Fibroblast of villous mesenchyme (primary cell): Measurements from ENCODE around the gene CYLD. TPM values are rescaled to one million over a fixed set of nuclear protein-coding genes. Genes with fewer than 3 reads are reported as not detected.
A peak's percentile ranks its signal among the peaks of the same experiment; 100 is the strongest.

Source experiments
- DNase-seq: peaks from one replicate; pipeline ENCODE4 v3.0.0-alpha.2; 2010; ENCODE audit warnings: low read depth
- H3K4me3 ChIP-seq: 2 replicates; pipeline ENCODE4 v1.5.1; 2011; ENCODE audit warnings: low read depth, mild to moderate bottlenecking, low read length
- CTCF ChIP-seq: IDR thresholded peaks from 2 replicates; pipeline ENCODE4 v1.5.1; 2012; ENCODE audit warnings: low read depth, mild to moderate bottlenecking, low read length; ENCODE audit not compliant: insufficient read depth
- total RNA-seq: library from RNA; depleted of rRNA; stranded (reverse); fragments of >200 nt; gene quantifications from 2 replicates; pipeline ENCODE4 v1.2.3, GENCODE V29; 2012

Gene CYLD
- 35.4 and 67.8 TPM in 2 replicates for total RNA-seq

GRCh38 chr16:50741781-50742575 lies at the start of gene CYLD:
TSS of gene CYLD (plus strand) at chr16:50742086. CDS start at chr16:50749699, 7,613 bp downstream.
- DNase-seq, result peak; percentile 99
- peak within 1 kb of the TSS; percentile 75 for H3K4me3 ChIP-seq
- TF ChIP-seq CTCF, result no peak

GRCh38 chr16:50692644-50692998 lies 49.3 kb upstream of the CYLD start:
- DNase-seq, result no peak
- TF ChIP-seq CTCF, result no peak
- H3K4me3 ChIP-seq, result no peak overlapping the region

GRCh38 chr16:50692999-50693781 lies 48.7 kb upstream of the CYLD start, which contains the start of gene NOD2:
TSS of gene NOD2 (plus strand) at chr16:50693606. CDS start at chr16:50699496, 5,890 bp downstream.
- peak within 1 kb of the TSS; percentile 40 for H3K4me3 ChIP-seq
- TF ChIP-seq CTCF, result no peak
- DNase-seq, result no peak

- DNase-seq, result no peak
- no peak overlapping the region for H3K4me3 ChIP-seq
- no peak for TF ChIP-seq CTCF
These were observed 47.7 kb upstream of the CYLD start for GRCh38 chr16:50694206-50694605.

GRCh38 chr16:50695017-50696000 lies 46.6 kb upstream of the CYLD start:
- DNase-seq, result no peak
- no peak overlapping the region for H3K4me3 ChIP-seq
- no peak for TF ChIP-seq CTCF

GRCh38 chr16:50696126-50696525 lies 45.8 kb upstream of the CYLD start:
- no peak for DNase-seq
- no peak overlapping the region for H3K4me3 ChIP-seq
- TF ChIP-seq CTCF, result no peak
